Loucy (cell line): Measurements from ENCODE around the gene MCOLN1.

Experiments
- CTCF ChIP-seq: fragments of 200-600 bp; sonication (generic); conservative IDR thresholded peaks from 2 replicates; pipeline ENCODE4 v1.5.1; 2014; ENCODE audit warnings: mild to moderate bottlenecking, antibody characterized with exemption, low read length
- EZH2phosphoT487 ChIP-seq: fragments of 200-600 bp; IDR thresholded peaks from 2 replicates; pipeline ENCODE4 v1.6.1; 2018; ENCODE audit warnings: antibody characterized with exemption, mild to moderate bottlenecking, moderate library complexity, borderline replicate concordance

- TF ChIP-seq CTCF (no peak), EZH2phosphoT487 (no peak)
These were observed 46.8 kb upstream of the MCOLN1 start for GRCh38 chr19:7475665-7476064.
